Endothelial cell of umbilical vein (primary cell): ENCODE results near the gene CST1. TPM values are rescaled to one million over a fixed set of nuclear protein-coding genes. Genes with fewer than 3 reads are reported as not detected.

Experiments
- BruUV-seq: library from RNA; stranded (reverse); fragments of 400-500 nt; replicated peaks from 2 replicates; lab custom pipeline; 2021; lab: Mats Ljungman, UMichigan
- CTCF ChIA-PET: fragments of 300-600, 350-600 bp; sonication (Branson Sonifier 250); formaldehyde crosslinking; loops from one replicate; lab custom pipeline; 2021; ENCODE audit warnings: antibody characterized with exemption, inconsistent platforms; lab: Charles Lee
- POLR2A ChIA-PET: fragments of 300-600, 350-600 bp; sonication (Branson Sonifier 250); formaldehyde crosslinking; loops from one replicate; lab custom pipeline; 2021; ENCODE audit warnings: antibody characterized with exemption, inconsistent platforms; lab: Charles Lee
- DNase-seq: peaks from one replicate; pipeline ENCODE4 v3.0.0-alpha.2; 2011; ENCODE audit warnings: low read depth, low spot score
- FAIRE-seq: peaks from 2 replicates; lab custom pipeline; 2011; peaks lifted over from hg19 to GRCh38; lab: Jason Lieb, UNC
- H2AFZ ChIP-seq: 2 replicates; pipeline ENCODE4 v1.6.0; 2012; ENCODE audit warnings: low read depth, low read length, control low read depth, inconsistent platforms
- H3K27ac ChIP-seq: 2 replicates; pipeline ENCODE4 v1.5.1; 2011; ENCODE audit warnings: low read depth, mild to moderate bottlenecking, control low read depth, low read length, moderate library complexity; ENCODE audit not compliant: insufficient read depth
- H3K27me3 ChIP-seq, 2 experiments: 2 replicates each; pipeline versions ENCODE4 v1.6.0 to v1.6.1; 2011; ENCODE audit warnings: low read length in 2 of 2, mixed read lengths in 1 of 2; ENCODE audit not compliant: control insufficient read depth in 2 of 2, insufficient read depth in 2 of 2
- H3K36me3 ChIP-seq, 2 experiments: 2 replicates in 1 of 2; 3 replicates in 1 of 2; pipeline ENCODE4 v1.5.1; 2011; ENCODE audit warnings: low read length in 2 of 2, mild to moderate bottlenecking in 1 of 2, moderate library complexity in 1 of 2; ENCODE audit not compliant: control insufficient read depth in 2 of 2, insufficient read depth in 2 of 2; ENCODE audit errors: extremely low read depth in 1 of 2
- H3K4me1 ChIP-seq: 3 replicates; pipeline ENCODE4 v1.5.1; 2011; ENCODE audit warnings: mild to moderate bottlenecking, low read length; ENCODE audit not compliant: control insufficient read depth, insufficient read depth; ENCODE audit errors: extremely low read depth
- H3K4me2 ChIP-seq: 2 replicates; pipeline ENCODE4 v1.6.1; 2011; ENCODE audit warnings: low read length, control low read depth, mixed read lengths; ENCODE audit not compliant: insufficient read depth
- H3K4me3 ChIP-seq, 3 experiments: fragments of 200-600 bp in 1 of 3; sonication (generic), shearing (Covaris generic) in 1 of 3; replicated peaks in 1 of 3; 2 replicates each; pipeline ENCODE4 v1.5.1; 2011 to 2016; ENCODE audit warnings: control low read depth in 3 of 3, low read length in 3 of 3, mild to moderate bottlenecking in 2 of 3, inconsistent platforms in 1 of 3, low read depth in 1 of 3, moderate library complexity in 1 of 3; ENCODE audit not compliant: insufficient read depth in 1 of 3
- H3K79me2 ChIP-seq: 2 replicates; pipeline ENCODE4 v1.6.0; 2012; ENCODE audit warnings: low read length, inconsistent platforms; ENCODE audit not compliant: control insufficient read depth, insufficient read depth
- H3K9ac ChIP-seq: replicated peaks from 2 replicates; pipeline ENCODE3; 2011; ENCODE audit warnings: low read length, control low read depth; ENCODE audit not compliant: insufficient read depth; ENCODE audit errors: extremely low read depth
- H3K9me1 ChIP-seq: replicated peaks from 3 replicates; pipeline ENCODE4 v1.6.0; 2011; ENCODE audit warnings: mild to moderate bottlenecking, low read length; ENCODE audit not compliant: control insufficient read depth, insufficient read depth; ENCODE audit errors: extremely low read depth
- H3K9me3 ChIP-seq: replicated peaks from 2 replicates; pipeline ENCODE4 v1.5.1; 2012; ENCODE audit warnings: low read length, inconsistent platforms; ENCODE audit not compliant: control insufficient read depth, insufficient read depth
- H4K20me1 ChIP-seq: replicated peaks from 2 replicates; pipeline ENCODE3; 2011; ENCODE audit warnings: mild to moderate bottlenecking, low read length; ENCODE audit not compliant: control insufficient read depth, insufficient read depth; ENCODE audit errors: extremely low read depth
- CTCF ChIP-seq, 2 donors: IDR thresholded peaks; 1 replicate in 1 of 2; 2 replicates in 1 of 2; pipeline ENCODE4 v1.5.1; 2011; ENCODE audit warnings: low read length in 2 of 2, mild to moderate bottlenecking in 2 of 2, moderate library complexity in 2 of 2, control low read depth in 1 of 2, inconsistent platforms in 1 of 2, low read depth in 1 of 2; ENCODE audit not compliant: insufficient read depth in 1 of 2; ENCODE audit errors: extremely low read depth in 1 of 2
- EZH2 ChIP-seq: IDR thresholded peaks from 2 replicates; pipeline ENCODE4 v1.6.1; 2012; ENCODE audit warnings: borderline replicate concordance, low read depth, mild to moderate bottlenecking, moderate library complexity, low read length, inconsistent platforms; ENCODE audit not compliant: severe bottlenecking
- FOS ChIP-seq: IDR thresholded peaks from 2 replicates; pipeline ENCODE4 v1.6.1; 2011; ENCODE audit warnings: mild to moderate bottlenecking, low read length, moderate library complexity, borderline replicate concordance; ENCODE audit not compliant: insufficient read depth
- GATA2 ChIP-seq: IDR thresholded peaks from 2 replicates; pipeline ENCODE4 v1.7.0; 2011; ENCODE audit warnings: low read depth, mild to moderate bottlenecking, moderate library complexity, mixed read lengths, low read length; ENCODE audit not compliant: insufficient read length, insufficient read depth
- JUN ChIP-seq: IDR thresholded peaks from 2 replicates; pipeline ENCODE4 v1.6.1; 2011; ENCODE audit warnings: borderline replicate concordance, low read depth; ENCODE audit not compliant: insufficient read length, insufficient read depth
- MAX ChIP-seq: IDR thresholded peaks from 2 replicates; pipeline ENCODE4 v1.6.1; 2011; ENCODE audit not compliant: insufficient read depth, insufficient read length
- MYC ChIP-seq: IDR thresholded peaks from one replicate; pipeline ENCODE4 v1.6.1; 2011; ENCODE audit warnings: mild to moderate bottlenecking, low read depth, low read length
- POLR2A ChIP-seq: IDR thresholded peaks from 2 replicates; pipeline ENCODE4 v1.6.1; 2012; ENCODE audit warnings: low read depth, mild to moderate bottlenecking, control low read depth, low read length
- POLR2AphosphoS5 ChIP-seq: IDR thresholded peaks from 2 replicates; pipeline ENCODE4 v1.6.1; 2012; ENCODE audit warnings: low read depth, mild to moderate bottlenecking, control low read depth, low read length, moderate library complexity; ENCODE audit not compliant: insufficient read depth
- dilution Hi-C: fragments of 300-500 bp; cut with MboI; formaldehyde crosslinking; loops from one replicate; pipeline ENCODE4 v1.15.0; 2019; ENCODE audit warnings: low sequenced_read_pairs; ENCODE audit not compliant: extremely low pct_ligation_motif_present
- intact Hi-C: fragments of 100-400 bp; cut with micrococcal nuclease; formaldehyde crosslinking; loops from one replicate; pipeline ENCODE4 v1.10.0; 2022
- polyA plus RNA-seq, 4 experiments: library from polyadenylated mRNA; depleted of rRNA in 3 of 4; stranded (reverse) in 3 of 4; unstranded in 1 of 4; fragments of >200 nt; gene quantifications; 2 replicates each; pipeline versions ENCODE4 v1.2.1 to v1.2.3, GENCODE V29; 2011 to 2012; ENCODE audit warnings: missing spikeins in 1 of 4
- total RNA-seq: library from RNA; stranded (reverse); gene quantifications from 2 replicates; pipeline ENCODE4 v1.2.3, GENCODE V29; 2021

The CST1 gene
- total and polyA plus RNA-seq, 2 donors (not counting 3 experiments of a cell fraction or from before 2014, with no cell fraction given): 0.19 to 2.2 TPM

GRCh38 chr20:23783447-23783846 is 32.7 kb upstream of the CST1 start:
- H3K79me2 ChIP-seq: no peaks in the 10 kb centered on the region
- no peaks in the 10 kb centered on the region for H3K9me3 ChIP-seq
- TF ChIP-seq POLR2A: no peak
- no peak for TF ChIP-seq CTCF (IDR thresholded peaks at IDR 0.05; ENCODE audit: extremely low read depth in 1 of 2, insufficient read depth in 1 of 2, low read depth in 1 of 2, low read length in 2 of 2)
- no peak for TF ChIP-seq EZH2
- TF ChIP-seq POLR2AphosphoS5: no peak
- TF ChIP-seq MYC: no peak
- no peak for TF ChIP-seq MAX
- no peak for TF ChIP-seq FOS
- no peak for TF ChIP-seq JUN
- no peak for TF ChIP-seq GATA2
- no peaks in the 10 kb centered on the region for H4K20me1 ChIP-seq
- intact Hi-C loops (no loop called here), dilution Hi-C loops (no loop called here)
- no peaks in the 10 kb centered on the region for H3K9me1 ChIP-seq
- CTCF ChIA-PET: interaction anchor here (0.6 to 1.1 kb wide), 2 partner anchors 107 to 115 kb away, joined by 3 to 4 read pairs; no protein-coding TSS in a partner anchor
- POLR2A ChIA-PET: no interaction called here
- no peak overlapping the region for H2AFZ ChIP-seq
- H3K4me3 ChIP-seq: no peak overlapping the region
- DNase-seq (no peak), FAIRE-seq (no peak)
- no peaks in the 10 kb centered on the region for H3K4me1 ChIP-seq
- no peaks in the 10 kb centered on the region for H3K36me3 ChIP-seq
- no peak overlapping the region for H3K27ac ChIP-seq
- peaks cover 0 to 5% of the 10 kb centered on the region in 2 experiments for H3K27me3 ChIP-seq
- H3K9ac ChIP-seq: no peak overlapping the region
- BruUV-seq: no TSS peak
- H3K4me2 ChIP-seq: no peak overlapping the region
